ENCODE results near the gene MED12L.

The MED12L gene

GRCh38 chr3:151289445-151289844, 204.0 kb downstream of the MED12L start:
- TF ChIP-seq CTCF (conservative IDR thresholded peaks at IDR 0.05; ENCODE audit: low read length) (no peak), EZH2phosphoT487 (IDR thresholded peaks at IDR 0.05; ENCODE audit: borderline replicate concordance) (no peak)

GRCh38 chr3:151290673-151291072, 205.2 kb downstream of the MED12L start:
- Histone ChIP-seq H3K36me3 (ENCODE audit: insufficient read depth, low read length) (peaks cover 16% of the 10 kb centered on the region), H4K20me1 (ENCODE audit: insufficient read depth, low read length, poor library complexity, severe bottlenecking) (no peaks in the 10 kb centered on the region), H3F3A (ENCODE audit: low read depth) (no peaks in the 10 kb centered on the region), H3K79me2 (ENCODE audit: insufficient read depth, low read length) (no peaks in the 10 kb centered on the region), H3K9ac (ENCODE audit: low read depth, low read length, poor library complexity, severe bottlenecking) (no peak overlapping the region), H3K9me2 (replicated peaks; ENCODE audit: low read depth, low read length) (no peaks in the 10 kb centered on the region), H2AFZ (ENCODE audit: low read length) (no peak overlapping the region), H3K27me3 (ENCODE audit: insufficient read depth, low read length, poor library complexity, severe bottlenecking) (no peaks in the 10 kb centered on the region), H3K9me3 (ENCODE audit: insufficient read depth, low read depth, low read length) (no peaks in the 10 kb centered on the region), H3K4me3 (ENCODE audit: low read length, poor library complexity, severe bottlenecking) (no peak overlapping the region), H3K4me2 (ENCODE audit: low read depth, low read length, poor library complexity, severe bottlenecking) (no peak overlapping the region), H3K4me1 (ENCODE audit: insufficient read depth, low read length, poor library complexity, severe bottlenecking) (no peaks in the 10 kb centered on the region)
- TF ChIP-seq CTCF (conservative IDR thresholded peaks at IDR 0.05; ENCODE audit: low read length) (peak; percentile 55), EZH2phosphoT487 (IDR thresholded peaks at IDR 0.05; ENCODE audit: borderline replicate concordance) (no peak)

More at GRCh38 chr3:151289445-151289844, 204.0 kb downstream of the MED12L start:
- H2AFZ ChIP-seq (ENCODE audit: low read length), result no peak overlapping the region
- no peaks in the 10 kb centered on the region for H3F3A ChIP-seq (ENCODE audit: low read depth)
- H3K9ac ChIP-seq (ENCODE audit: low read depth, low read length, poor library complexity, severe bottlenecking), result no peak overlapping the region
- peaks cover 10% of the 10 kb centered on the region for H3K36me3 ChIP-seq (ENCODE audit: insufficient read depth, low read length)
- H3K79me2 ChIP-seq (ENCODE audit: insufficient read depth, low read length), result no peaks in the 10 kb centered on the region
- no peaks in the 10 kb centered on the region for H3K4me1 ChIP-seq (ENCODE audit: insufficient read depth, low read length, poor library complexity, severe bottlenecking)
- H3K9me3 ChIP-seq (ENCODE audit: insufficient read depth, low read depth, low read length), result no peaks in the 10 kb centered on the region
- H4K20me1 ChIP-seq (ENCODE audit: insufficient read depth, low read length, poor library complexity, severe bottlenecking), result no peaks in the 10 kb centered on the region
- H3K4me2 ChIP-seq (ENCODE audit: low read depth, low read length, poor library complexity, severe bottlenecking), result no peak overlapping the region
- H3K9me2 ChIP-seq (replicated peaks; ENCODE audit: low read depth, low read length), result no peaks in the 10 kb centered on the region
- no peak overlapping the region for H3K4me3 ChIP-seq (ENCODE audit: low read length, poor library complexity, severe bottlenecking)
- no peaks in the 10 kb centered on the region for H3K27me3 ChIP-seq (ENCODE audit: insufficient read depth, low read length, poor library complexity, severe bottlenecking)

GRCh38 chr3:151293127-151293526, 207.7 kb downstream of the MED12L start:
- Histone ChIP-seq H3K36me3 (ENCODE audit: insufficient read depth, low read length) (peaks cover 16% of the 10 kb centered on the region), H3K4me1 (ENCODE audit: insufficient read depth, low read length, poor library complexity, severe bottlenecking) (no peaks in the 10 kb centered on the region), H3F3A (ENCODE audit: low read depth) (no peaks in the 10 kb centered on the region), H2AFZ (ENCODE audit: low read length) (no peak overlapping the region), H3K4me3 (ENCODE audit: low read length, poor library complexity, severe bottlenecking) (no peak overlapping the region), H3K4me2 (ENCODE audit: low read depth, low read length, poor library complexity, severe bottlenecking) (no peak overlapping the region), H3K9me3 (ENCODE audit: insufficient read depth, low read depth, low read length) (no peaks in the 10 kb centered on the region), H3K9me2 (replicated peaks; ENCODE audit: low read depth, low read length) (no peaks in the 10 kb centered on the region), H3K79me2 (ENCODE audit: insufficient read depth, low read length) (no peaks in the 10 kb centered on the region), H3K9ac (ENCODE audit: low read depth, low read length, poor library complexity, severe bottlenecking) (no peak overlapping the region), H3K27me3 (ENCODE audit: insufficient read depth, low read length, poor library complexity, severe bottlenecking) (no peaks in the 10 kb centered on the region), H4K20me1 (ENCODE audit: insufficient read depth, low read length, poor library complexity, severe bottlenecking) (no peaks in the 10 kb centered on the region)
- no peak for TF ChIP-seq CTCF (conservative IDR thresholded peaks at IDR 0.05; ENCODE audit: low read length)
- TF ChIP-seq EZH2phosphoT487 (IDR thresholded peaks at IDR 0.05; ENCODE audit: borderline replicate concordance), result no peak

Data from Loucy (cell line).